ENCODE results near the gene GPHN.

The GPHN gene

GRCh38 chr14:67167420-67168109 lies 659.6 kb downstream of the GPHN start:
- no peak for DNase-seq (ENCODE audit: low read depth, low spot score)
- H3K4me3 ChIP-seq (ENCODE audit: low read length), result no peak overlapping the region

GRCh38 chr14:67168110-67168441 lies 660.1 kb downstream of the GPHN start:
- DNase-seq (ENCODE audit: low read depth, low spot score), result no peak
- no peak overlapping the region for H3K4me3 ChIP-seq (ENCODE audit: low read length)

- peak; percentile 49 for DNase-seq (ENCODE audit: low read depth, low spot score)
- no peak overlapping the region for H3K4me3 ChIP-seq (ENCODE audit: low read length)
Observed at GRCh38 chr14:67170660-67171059, 662.7 kb downstream of the GPHN start.

GRCh38 chr14:67172056-67172455 lies 664.1 kb downstream of the GPHN start:
- DNase-seq (ENCODE audit: low read depth, low spot score), result no peak
- H3K4me3 ChIP-seq (ENCODE audit: low read length), result no peak overlapping the region

GRCh38 chr14:67172520-67172919 lies 664.6 kb downstream of the GPHN start:
- no peak for DNase-seq (ENCODE audit: low read depth, low spot score)
- no peak overlapping the region for H3K4me3 ChIP-seq (ENCODE audit: low read length)

- DNase-seq (ENCODE audit: low read depth, low spot score), result no peak
- H3K4me3 ChIP-seq (ENCODE audit: low read length), result no peak overlapping the region
Observed at GRCh38 chr14:67173719-67174118, 665.8 kb downstream of the GPHN start.

- peak overlapping the region; percentile 38 for H3K4me3 ChIP-seq (ENCODE audit: low read length)
- DNase-seq (ENCODE audit: low read depth, low spot score), result peak; percentile 67
Observed at GRCh38 chr14:67186172-67186768, 678.3 kb downstream of the GPHN start.

GRCh38 chr14:67186789-67187584 lies 679.0 kb downstream of the GPHN start:
- DNase-seq (ENCODE audit: low read depth, low spot score), result peak; percentile 86
- H3K4me3 ChIP-seq (ENCODE audit: low read length), result peak overlapping the region; percentile 38

- no peak for DNase-seq (ENCODE audit: low read depth, low spot score)
- H3K4me3 ChIP-seq (ENCODE audit: low read length), result no peak overlapping the region
Observed at GRCh38 chr14:67187826-67188225, 679.9 kb downstream of the GPHN start.

- no peak overlapping the region for H3K4me3 ChIP-seq (ENCODE audit: low read length)
- DNase-seq (ENCODE audit: low read depth, low spot score), result no peak
Observed at GRCh38 chr14:67188326-67188725, 680.4 kb downstream of the GPHN start.

- H3K4me3 ChIP-seq (ENCODE audit: low read length), result no peak overlapping the region
- DNase-seq (ENCODE audit: low read depth, low spot score), result no peak
Observed at GRCh38 chr14:67191768-67192290, 683.9 kb downstream of the GPHN start.

GRCh38 chr14:67192366-67192765 lies 684.4 kb downstream of the GPHN start:
- DNase-seq (ENCODE audit: low read depth, low spot score), result no peak
- no peak overlapping the region for H3K4me3 ChIP-seq (ENCODE audit: low read length)

GRCh38 chr14:67195279-67195678 lies 687.3 kb downstream of the GPHN start:
- no peak overlapping the region for H3K4me3 ChIP-seq (ENCODE audit: low read length)
- DNase-seq (ENCODE audit: low read depth, low spot score), result no peak

- no peak for DNase-seq (ENCODE audit: low read depth, low spot score)
- H3K4me3 ChIP-seq (ENCODE audit: low read length), result no peak overlapping the region
Observed at GRCh38 chr14:67199016-67199415, 691.1 kb downstream of the GPHN start.

GRCh38 chr14:67207810-67208209 lies 699.9 kb downstream of the GPHN start:
- DNase-seq (ENCODE audit: low read depth, low spot score), result no peak
- H3K4me3 ChIP-seq (ENCODE audit: low read length), result no peak overlapping the region

GRCh38 chr14:67218126-67218525 lies 710.2 kb downstream of the GPHN start:
- no peak for DNase-seq (ENCODE audit: low read depth, low spot score)
- H3K4me3 ChIP-seq (ENCODE audit: low read length), result no peak overlapping the region

GRCh38 chr14:67221248-67221981 lies 713.5 kb downstream of the GPHN start:
- no peak for DNase-seq (ENCODE audit: low read depth, low spot score)
- no peak overlapping the region for H3K4me3 ChIP-seq (ENCODE audit: low read length)

- no peak for DNase-seq (ENCODE audit: low read depth, low spot score)
Observed at GRCh38 chr14:67221982-67222328, 714.0 kb downstream of the GPHN start.

GRCh38 chr14:67225523-67225922 lies 717.6 kb downstream of the GPHN start:
- H3K4me3 ChIP-seq (ENCODE audit: low read length), result no peak overlapping the region
- DNase-seq (ENCODE audit: low read depth, low spot score), result no peak

More at GRCh38 chr14:67221982-67222328, 714.0 kb downstream of the GPHN start:
- H3K4me3 ChIP-seq (ENCODE audit: low read length), result no peak overlapping the region

Data from Jurkat, Clone E6-1 (cell line).